Skeletal muscle cell (primary cell): ENCODE results near the gene AP5S1.
A peak's percentile ranks its signal among the peaks of the same experiment; 100 is the strongest.
"Not testable (repeated sequence)": the region's sequence is repeated elsewhere in the genome, so short reads cannot be mapped to it uniquely, and the experiment has no call there.

ENCODE experiments used
- DNase-seq: peaks from one replicate; pipeline ENCODE4 v3.0.0-alpha.2; 2010; ENCODE audit warnings: low read depth
- H3K4me3 ChIP-seq: 2 replicates; pipeline ENCODE4 v1.5.1; 2011; ENCODE audit warnings: low read depth, mild to moderate bottlenecking, control low read depth, low read length, moderate library complexity

The AP5S1 gene

DNA sequence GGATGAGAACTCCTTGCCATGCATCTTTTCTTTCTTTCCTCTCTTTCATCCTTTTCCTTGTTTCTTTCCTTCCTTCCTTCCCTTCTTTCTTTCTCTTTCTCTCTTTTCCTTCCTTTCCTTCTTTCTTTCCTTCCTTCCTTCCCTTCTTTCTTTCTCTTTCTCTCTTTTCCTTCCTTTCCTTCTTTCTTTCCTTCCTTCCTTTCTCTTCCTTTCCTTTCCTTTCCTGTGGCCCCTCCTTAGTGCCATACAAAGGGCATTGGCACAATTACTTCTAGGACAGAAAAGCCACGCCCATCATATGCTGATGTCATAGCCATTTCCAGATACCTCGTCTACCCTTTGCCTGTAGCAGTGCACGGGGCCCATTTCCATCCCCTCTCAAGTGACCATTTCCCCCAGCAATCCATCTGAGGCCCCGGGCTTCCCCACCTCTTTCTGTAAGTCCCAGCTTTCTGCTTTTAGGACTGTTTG is 31.6 kb upstream of the AP5S1 start:
- H3K4me3 ChIP-seq = no peak overlapping the region
- no peak for DNase-seq

DNA sequence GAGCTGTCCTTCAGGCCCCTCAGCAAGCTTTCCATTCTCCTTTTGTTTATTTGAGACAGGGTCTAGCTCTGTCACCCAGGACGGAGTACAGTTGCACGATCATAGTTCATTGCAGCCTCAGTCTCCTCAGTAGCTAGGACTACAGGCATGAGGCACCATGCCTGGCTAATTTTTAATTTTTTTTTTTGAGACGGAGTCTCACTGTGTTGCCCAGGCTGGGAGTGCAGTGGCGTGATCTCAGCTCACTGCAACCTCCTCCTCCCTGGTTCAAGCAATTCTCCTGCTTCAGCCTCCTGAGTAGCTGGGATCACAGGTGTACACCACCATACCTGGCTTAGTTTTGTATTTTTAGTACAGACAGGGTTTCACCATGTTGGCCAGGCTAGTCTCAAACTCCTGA is 31.1 kb upstream of the AP5S1 start:
- not testable (repeated sequence) for DNase-seq, H3K4me3 ChIP-seq

DNA sequence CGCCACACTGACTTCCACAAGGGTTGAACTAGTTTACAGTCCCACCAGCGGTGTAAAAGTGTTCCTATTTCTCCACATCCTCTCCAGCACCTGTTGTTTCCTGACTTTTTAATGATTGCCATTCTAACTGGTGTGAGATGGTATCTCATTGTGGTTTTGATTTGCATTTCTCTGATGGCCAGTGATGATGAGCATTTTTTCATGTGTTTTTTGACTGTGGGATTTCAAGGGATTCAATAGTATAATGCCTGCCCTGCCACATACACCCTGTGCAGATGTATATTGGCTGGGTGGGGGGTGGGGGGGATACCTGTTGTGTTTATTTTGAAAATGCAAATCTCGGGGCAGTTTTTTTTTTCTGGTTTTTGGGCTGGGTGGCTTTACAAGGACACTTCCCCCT is 26.2 kb upstream of the AP5S1 start:
- H3K4me3 ChIP-seq, DNase-seq: not testable (repeated sequence)

DNA sequence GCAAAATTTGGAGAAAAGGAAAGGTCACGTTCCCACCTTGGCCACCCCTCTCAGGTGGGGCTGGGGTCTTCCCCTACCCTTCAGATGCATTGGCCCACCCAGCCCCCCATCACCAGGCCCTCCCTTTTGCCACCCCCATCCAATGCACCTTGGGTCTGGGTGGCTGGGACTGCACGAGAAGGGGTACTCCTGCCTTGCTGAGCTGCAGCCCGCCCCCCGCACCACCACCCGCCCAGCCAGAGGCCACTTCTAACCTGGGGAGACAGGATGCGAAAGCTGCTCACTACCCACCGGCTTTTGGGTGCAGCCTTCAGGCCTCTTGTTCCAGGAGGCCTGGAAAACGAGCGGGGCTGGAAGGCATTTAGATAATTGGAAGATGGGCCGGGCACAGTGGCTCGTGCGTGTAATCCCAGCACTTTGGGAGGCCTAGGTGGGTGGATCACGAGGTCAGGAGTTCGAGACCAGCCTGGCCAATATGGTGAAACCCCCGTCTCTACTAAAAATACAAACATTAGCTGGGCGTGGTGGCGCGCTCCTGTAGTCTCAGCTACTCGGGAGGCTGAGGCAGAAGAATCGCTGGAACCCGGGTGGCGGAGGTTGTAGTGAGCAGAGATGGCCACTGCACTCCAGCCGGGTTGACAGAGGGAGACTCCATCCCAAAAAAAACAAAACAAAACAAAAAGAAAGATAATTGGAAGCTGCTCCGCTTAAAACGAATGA is 25.5 kb upstream of the AP5S1 start:
- DNase-seq = no peak
- peak overlapping the region; percentile 67 for H3K4me3 ChIP-seq

DNA sequence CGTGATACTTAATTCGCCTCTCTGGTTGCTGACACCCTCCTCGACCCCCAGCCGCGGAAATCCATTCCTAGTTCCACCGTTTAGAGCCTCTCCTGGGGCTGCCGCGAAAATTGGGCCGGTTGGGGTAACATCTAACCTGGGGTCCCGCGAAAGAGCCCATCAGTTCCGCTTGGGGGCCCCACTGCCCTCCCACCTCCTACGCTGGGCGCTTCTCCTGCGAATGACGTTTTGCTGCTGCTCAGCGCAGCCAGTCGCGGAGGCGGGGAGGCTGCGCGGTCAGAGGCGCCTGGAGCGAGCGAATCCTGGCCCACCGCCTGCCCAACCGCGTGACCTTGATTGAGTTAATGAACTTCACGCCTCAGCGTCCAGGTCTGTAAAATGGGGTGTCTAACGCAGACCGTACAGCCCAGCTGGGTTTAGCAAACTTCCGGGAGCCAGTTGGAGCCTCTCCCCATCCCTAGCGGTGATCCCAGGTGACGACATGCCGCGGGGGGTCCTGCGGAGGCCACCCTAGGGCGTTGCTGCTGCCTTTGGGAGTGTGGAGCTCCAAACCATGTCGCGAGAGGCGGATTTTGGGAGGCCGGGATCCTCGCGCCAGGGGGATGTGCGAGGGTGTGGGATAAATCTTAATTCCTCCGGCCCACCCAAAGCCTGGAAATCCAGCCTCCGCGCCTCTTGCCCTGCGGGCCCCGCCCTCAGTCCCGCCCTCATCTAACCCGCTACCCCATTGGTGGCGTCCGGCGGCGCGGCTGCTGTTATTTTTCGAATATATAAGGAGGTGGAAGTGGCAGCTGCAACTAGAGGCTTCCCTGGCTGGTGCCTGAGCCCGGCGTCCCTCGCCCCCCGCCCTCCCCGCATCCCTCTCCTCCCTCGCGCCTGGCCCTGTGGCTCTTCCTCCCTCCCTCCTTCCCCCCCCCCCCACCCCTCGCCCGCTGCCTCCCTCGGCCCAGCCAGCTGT is 24.6 kb upstream of the AP5S1 start, which contains the start of gene CDC25B:
CDC25B (plus strand) TSS at position 800 of the 958 bp plus-strand sequence. CDS start 222 bp downstream, outside the sequence.
- H3K4me3 ChIP-seq = peak within 1 kb of the TSS; percentile 67
- peak; percentile 60 for DNase-seq

DNA sequence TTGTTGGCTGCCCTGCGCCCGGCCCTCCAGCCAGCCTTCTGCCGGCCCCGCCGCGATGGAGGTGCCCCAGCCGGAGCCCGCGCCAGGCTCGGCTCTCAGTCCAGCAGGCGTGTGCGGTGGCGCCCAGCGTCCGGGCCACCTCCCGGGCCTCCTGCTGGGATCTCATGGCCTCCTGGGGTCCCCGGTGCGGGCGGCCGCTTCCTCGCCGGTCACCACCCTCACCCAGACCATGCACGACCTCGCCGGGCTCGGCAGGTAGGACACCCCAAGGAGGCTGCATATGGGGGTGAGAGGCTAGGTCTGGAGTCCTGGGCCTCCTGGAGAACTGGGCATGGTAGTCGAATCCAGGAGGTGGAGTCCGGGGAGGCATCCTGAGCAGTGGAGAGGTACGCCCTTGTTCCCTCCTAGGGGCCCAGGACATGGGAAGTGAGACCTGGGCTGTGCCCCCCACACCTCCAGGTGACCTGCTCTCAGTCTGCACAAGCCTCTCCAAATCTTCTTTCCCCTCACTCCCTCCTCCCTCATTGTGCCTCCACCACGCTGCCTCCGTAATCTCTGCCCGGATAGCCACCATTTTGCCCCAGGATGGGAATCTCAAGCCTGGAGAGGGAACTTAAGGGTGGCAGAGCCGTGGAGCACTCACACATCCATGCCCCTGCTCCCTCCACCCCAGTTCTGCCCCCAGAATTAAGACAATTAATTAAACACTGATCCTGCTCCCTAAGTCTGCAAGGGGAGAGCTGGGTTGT is 23.7 kb upstream of the AP5S1 start:
- H3K4me3 ChIP-seq = peak overlapping the region; percentile 67
- DNase-seq = no peak

DNA sequence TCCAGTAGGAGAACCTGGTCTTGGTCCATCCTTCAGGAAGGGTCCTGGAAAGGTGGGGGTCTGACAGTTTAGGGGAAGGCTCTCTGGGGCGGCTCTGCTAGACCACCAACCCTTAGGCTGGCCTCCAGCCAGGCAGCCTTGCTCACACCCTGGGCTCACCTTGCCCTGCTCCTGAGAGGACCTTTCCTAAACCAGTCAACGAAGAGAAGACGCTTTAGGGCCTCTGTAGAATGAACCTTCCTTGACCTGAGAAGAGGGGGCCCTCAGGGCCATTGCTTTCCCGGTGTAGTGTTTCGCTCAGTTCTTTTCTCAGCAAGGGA is 23.2 kb upstream of the AP5S1 start:
- H3K4me3 ChIP-seq = peak overlapping the region; percentile 67
- DNase-seq = no peak

DNA sequence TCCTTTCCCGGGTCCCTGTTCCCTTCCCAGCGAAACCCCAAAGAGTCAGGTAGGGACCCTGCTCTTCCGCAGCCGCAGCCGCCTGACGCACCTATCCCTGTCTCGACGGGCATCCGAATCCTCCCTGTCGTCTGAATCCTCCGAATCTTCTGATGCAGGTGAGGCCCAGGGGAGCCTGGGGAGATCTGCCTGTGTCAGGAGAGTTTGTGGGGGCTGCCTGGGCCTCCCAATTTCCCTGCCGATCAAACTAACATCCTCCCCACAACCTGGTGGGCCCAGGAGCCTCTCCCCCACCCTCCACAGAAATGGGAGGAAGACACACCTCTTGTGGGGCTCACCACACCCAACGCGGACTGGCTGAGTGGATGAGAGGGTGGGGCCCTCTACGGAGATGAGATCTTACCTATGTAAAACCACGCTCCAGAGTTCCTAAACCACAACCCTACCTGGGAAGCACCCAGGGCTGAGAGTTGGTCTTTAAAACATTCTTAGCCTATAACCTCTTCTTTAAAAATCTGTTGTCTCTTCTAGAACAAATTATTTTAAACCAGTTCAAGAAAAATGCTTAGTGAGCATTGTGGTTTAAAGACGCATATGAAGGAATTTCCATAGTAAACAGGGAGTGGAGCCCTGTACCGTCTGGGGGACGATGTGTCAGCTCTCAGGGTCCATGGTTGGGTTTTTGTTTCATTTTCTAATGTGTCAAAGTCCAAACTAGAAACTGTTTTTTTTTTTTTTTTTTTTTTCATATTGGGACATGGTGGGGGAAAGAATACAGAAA is 22.6 kb upstream of the AP5S1 start:
- DNase-seq = no peak
- H3K4me3 ChIP-seq = peak overlapping the region; percentile 67

DNA sequence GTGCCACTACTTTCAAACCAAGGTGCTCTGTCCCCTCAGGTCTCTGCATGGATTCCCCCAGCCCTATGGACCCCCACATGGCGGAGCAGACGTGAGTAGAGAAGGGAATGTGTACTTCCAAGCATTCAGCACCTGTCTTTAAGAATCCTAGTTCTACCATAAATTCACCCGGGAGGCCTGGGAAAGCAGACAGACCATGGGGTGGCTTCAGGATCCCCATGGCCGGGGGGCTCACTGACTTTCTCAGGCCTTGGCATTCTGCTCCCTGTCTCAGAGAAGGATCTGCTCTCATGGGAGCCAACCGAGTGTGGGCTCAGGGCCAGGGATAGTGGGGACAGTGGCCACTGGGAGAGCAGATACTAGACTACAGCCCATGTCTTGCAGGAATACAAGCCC is 22.0 kb upstream of the AP5S1 start:
- H3K4me3 ChIP-seq = peak overlapping the region; percentile 67
- DNase-seq = no peak

DNA sequence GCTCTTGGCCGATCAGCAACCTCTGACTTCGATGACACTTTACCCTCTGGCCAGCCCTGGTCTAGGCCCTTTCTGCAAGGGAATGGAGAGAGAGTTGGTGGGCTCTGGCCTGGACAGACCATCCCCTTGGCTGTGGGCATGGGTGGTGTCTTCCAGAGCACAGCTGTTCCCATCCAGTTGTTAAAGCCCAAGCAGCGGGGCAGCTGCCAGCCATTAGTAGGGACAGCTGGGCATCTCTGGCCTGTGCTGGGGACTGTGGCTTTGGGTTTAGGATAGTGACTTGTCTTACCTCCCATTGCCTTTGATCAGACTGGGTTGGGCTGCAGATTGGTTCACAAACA is 21.5 kb upstream of the AP5S1 start:
- DNase-seq = peak; percentile 36
- no peak overlapping the region for H3K4me3 ChIP-seq

DNA sequence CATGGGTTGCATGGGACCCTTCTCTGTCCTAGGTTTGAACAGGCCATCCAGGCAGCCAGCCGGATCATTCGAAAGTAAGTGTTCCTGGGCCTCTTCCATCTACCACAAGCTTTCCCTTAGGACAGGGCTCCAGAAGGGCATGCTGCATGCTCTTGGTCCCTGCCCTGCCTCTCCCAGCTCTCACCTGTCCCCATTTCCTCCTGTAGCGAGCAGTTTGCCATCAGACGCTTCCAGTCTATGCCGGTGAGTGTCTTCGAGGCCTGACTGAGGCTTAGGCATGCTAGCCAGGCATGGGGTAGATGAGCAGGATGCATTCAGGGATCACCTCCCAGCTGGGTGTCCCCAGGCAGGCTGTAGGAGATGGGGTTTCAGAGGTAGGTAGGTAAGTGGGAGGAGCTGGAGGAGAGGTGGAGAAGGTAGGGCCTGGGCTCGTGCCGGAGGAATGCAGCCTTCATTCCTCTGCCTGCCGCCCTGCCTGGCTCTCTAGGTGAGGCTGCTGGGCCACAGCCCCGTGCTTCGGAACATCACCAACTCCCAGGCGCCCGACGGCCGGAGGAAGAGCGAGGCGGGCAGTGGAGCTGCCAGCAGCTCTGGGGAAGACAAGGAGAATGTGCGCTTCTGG is 20.0 kb upstream of the AP5S1 start:
- H3K4me3 ChIP-seq = no peak overlapping the region
- no peak for DNase-seq

DNA sequence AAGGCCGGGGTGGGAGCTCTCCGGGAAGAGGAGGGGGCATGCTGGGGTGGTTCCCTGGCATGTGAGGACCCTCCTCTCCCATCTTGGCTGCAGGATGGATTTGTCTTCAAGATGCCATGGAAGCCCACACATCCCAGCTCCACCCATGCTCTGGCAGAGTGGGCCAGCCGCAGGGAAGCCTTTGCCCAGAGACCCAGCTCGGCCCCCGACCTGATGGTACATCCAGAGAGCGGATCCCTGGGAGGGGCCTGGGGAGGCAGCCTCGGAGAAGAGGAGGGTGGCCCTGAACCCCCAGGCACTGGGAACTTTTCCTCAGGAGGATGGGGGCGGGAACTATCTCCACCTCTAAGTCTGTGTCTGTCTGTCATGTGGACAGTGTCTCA is 19.5 kb upstream of the AP5S1 start:
- no peak for DNase-seq

DNA sequence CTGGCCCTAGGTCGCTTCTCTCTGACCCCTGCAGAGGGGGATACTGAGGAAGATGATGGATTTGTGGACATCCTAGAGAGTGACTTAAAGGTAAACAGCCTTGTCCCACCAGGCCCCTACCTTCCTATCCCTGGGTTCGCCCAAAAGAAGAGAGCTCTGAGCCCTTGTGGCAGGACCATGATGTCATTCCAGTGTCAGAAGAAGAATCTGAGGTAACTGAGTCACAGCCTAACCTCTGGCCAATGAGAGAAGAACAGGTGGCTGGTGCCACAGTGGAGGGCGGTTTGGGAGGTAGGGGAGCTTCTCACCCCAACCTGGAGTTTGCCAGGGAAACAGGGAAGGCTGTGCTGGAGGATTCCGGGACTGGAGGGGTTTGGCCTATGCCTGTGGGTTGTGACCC is 19.0 kb upstream of the AP5S1 start:
- no peak for DNase-seq
- no peak overlapping the region for H3K4me3 ChIP-seq

More for the DNA sequence above, 19.5 kb upstream of the AP5S1 start:
- H3K4me3 ChIP-seq = no peak overlapping the region

DNA sequence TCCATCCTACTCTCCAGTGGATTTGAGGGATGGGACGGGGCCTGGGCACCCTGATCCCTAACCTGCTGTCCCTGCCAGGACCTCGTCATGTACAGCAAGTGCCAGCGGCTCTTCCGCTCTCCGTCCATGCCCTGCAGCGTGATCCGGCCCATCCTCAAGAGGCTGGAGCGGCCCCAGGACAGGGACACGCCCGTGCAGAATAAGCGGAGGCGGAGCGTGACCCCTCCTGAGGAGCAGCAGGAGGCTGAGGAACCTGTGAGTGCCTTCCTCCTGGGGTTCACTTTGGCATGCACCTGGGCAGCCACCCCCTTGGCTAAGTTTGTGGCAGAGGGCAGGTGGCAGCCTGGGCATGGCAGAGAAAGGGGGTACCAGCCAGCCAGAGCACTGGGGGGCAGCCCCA is 18.5 kb upstream of the AP5S1 start:
- DNase-seq = no peak
- no peak overlapping the region for H3K4me3 ChIP-seq

DNA sequence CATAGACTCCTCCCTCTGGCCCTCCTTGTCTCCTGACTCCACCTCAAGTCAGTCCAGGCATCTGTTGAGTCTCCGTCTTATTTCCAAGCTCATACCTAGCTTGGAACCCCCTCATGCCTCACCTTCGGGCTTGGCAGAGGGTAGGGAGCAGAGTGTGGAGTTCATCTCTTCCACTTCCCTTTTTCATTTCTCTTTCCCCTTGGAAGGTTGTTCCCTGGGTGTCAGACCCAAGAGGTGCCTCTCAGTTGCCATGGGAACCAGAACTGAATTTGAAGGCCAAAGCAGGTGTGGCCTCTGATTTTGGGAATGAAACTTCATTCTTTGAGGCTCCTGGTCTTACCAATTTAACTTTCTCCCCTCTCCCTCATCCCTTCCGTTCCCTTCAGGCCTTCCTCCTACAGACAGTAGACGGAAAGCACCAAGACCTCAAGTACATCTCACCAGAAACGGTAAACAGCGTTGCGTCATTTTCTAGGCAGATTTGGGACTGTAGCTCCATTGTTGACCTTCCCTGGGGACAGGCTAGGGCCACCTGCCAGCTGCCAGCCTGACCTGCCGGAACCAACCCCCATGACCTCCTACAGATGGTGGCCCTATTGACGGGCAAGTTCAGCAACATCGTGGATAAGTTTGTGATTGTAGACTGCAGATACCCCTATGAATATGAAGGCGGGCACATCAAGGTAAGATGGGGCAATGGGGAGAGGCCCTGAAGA is 17.7 kb upstream of the AP5S1 start:
- no peak for DNase-seq
- H3K4me3 ChIP-seq = no peak overlapping the region

DNA sequence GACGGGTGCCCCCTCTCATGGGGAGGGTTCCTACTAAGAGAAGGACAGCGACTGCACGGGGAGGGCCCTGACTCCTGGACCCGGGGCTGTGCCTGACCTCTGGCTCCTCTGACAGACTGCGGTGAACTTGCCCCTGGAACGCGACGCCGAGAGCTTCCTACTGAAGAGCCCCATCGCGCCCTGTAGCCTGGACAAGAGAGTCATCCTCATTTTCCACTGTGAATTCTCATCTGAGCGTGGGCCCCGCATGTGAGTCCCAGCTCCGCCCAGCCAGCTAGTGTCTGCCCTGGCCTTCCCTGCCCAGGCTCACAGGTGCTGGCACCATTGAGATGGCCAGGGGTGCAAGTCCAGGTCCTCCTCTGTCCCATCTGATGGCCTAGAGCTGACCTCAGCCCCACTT is 17.1 kb upstream of the AP5S1 start:
- H3K4me3 ChIP-seq = no peak overlapping the region
- no peak for DNase-seq

DNA sequence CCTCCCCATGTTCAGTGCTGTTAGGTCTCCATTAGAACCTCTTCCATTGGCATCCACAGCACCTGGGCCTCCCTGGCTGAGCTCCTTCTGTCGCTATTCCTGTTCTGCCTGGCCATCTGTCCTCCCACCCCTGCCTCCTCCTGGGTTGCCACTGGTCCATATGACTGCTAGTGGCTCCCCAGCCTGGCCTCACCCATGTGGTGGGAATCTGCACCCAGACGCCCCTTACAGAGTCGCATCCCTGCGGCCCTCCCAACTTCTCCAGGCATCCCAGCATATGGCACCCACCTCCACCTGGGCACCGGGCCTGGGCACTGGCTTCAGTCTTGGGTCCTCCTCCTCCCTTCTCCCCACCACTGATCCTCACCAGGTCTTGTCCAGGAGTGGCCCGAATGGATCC is 16.5 kb upstream of the AP5S1 start:
- DNase-seq = no peak
- H3K4me3 ChIP-seq = no peak overlapping the region

DNA sequence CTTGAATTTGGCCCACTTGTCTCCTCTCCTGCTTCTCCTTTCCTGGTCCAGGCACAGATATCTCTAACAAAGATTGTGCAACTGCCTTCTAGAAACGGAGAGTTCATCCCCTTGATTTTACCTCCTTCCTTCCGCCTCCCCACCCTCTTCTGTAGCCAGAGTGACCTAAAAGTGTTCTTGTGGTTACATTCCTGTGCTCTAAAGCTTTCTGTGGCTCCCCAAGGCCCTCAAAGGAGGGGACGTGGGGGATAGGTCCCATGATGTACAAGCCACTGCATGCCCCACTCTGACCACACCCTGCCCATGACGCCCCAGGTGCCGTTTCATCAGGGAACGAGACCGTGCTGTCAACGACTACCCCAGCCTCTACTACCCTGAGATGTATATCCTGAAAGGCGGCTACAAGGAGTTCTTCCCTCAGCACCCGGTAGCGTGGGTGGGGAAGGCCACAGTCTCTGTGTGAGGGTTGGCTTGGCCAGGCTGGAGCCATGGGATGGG is 16.0 kb upstream of the AP5S1 start:
- DNase-seq = no peak
- no peak overlapping the region for H3K4me3 ChIP-seq
